Tibial nerve (tissue), 4 donors: Measurements from ENCODE around the gene CCDC88A.
"Not testable (repeated sequence)": the region's sequence is repeated elsewhere in the genome, so short reads cannot be mapped to it uniquely, and the experiment has no call there.

Experiments used
- CTCF ChIP-seq, 5 experiments: fragments of 200-600 bp in 3 of 5; fragments of 450-650 bp in 2 of 5; sonication (generic) in 3 of 5; IDR thresholded peaks; one replicate each; pipeline ENCODE4 v1.5.1; 2016 to 2019; ENCODE audit warnings: antibody characterized with exemption in 5 of 5, mild to moderate bottlenecking in 3 of 5, moderate library complexity in 2 of 5
- EP300 ChIP-seq, 2 donors: sonication (generic); formaldehyde crosslinking; IDR thresholded peaks; one replicate each; pipeline ENCODE4 v1.6.1; 2017; ENCODE audit warnings: antibody characterized with exemption in 2 of 2, mild to moderate bottlenecking in 1 of 2
- POLR2A ChIP-seq, 2 donors: fragments of 450-650 bp; IDR thresholded peaks; one replicate each; pipeline ENCODE4 v1.6.1; 2017; ENCODE audit warnings: antibody characterized with exemption in 2 of 2, mild to moderate bottlenecking in 2 of 2, moderate library complexity in 2 of 2

- TF ChIP-seq CTCF, POLR2A, EP300 (IDR thresholded peaks at IDR 0.05): not testable (repeated sequence)
Observed at GRCh38 chr2:55450014-55450413, 30.4 kb upstream of the CCDC88A start.
